Esophagus squamous epithelium (tissue), 5 donors: ENCODE data around the gene KIF6. TPM values are rescaled to one million over a fixed set of nuclear protein-coding genes. Genes with fewer than 3 reads are reported as not detected.

Source experiments
- DNase-seq: peaks from one replicate; lab custom pipeline; 2025; lab: John Stamatoyannopoulos, UW
- H3K27ac ChIP-seq, 4 donors: fragments of 200-600 bp; sonication (generic); one replicate each; pipeline ENCODE4 v1.5.1; 2016 to 2019; ENCODE audit warnings: mild to moderate bottlenecking in 1 of 4
- H3K27me3 ChIP-seq, 4 donors: fragments of 200-600 bp; sonication (generic); 1 replicate in 3 of 4; 2 replicates in 1 of 4; pipeline versions ENCODE4 v1.5.1 to v1.6.0; 2017 to 2021; ENCODE audit warnings: antibody characterized with exemption in 1 of 4
- H3K36me3 ChIP-seq, 3 donors: fragments of 200-600 bp; sonication (generic); one replicate each; pipeline ENCODE4 v1.5.1; 2016 to 2019
- H3K4me1 ChIP-seq, 3 donors: fragments of 200-600 bp; sonication (generic); one replicate each; pipeline ENCODE4 v1.5.1; 2017 to 2019
- H3K4me3 ChIP-seq, 4 donors: fragments of 200-600 bp; sonication (generic); 1 replicate in 3 of 4; 2 replicates in 1 of 4; pipeline ENCODE4 v1.5.1; 2016 to 2019; ENCODE audit warnings: mild to moderate bottlenecking in 2 of 4, moderate library complexity in 1 of 4
- H3K9me3 ChIP-seq, 3 donors: fragments of 200-600 bp; sonication (generic); one replicate each; pipeline ENCODE4 v1.5.1; 2016 to 2019
- CTCF ChIP-seq, 6 experiments: fragments of 450-650 bp in 4 of 6; fragments of 200-600 bp in 2 of 6; sonication (generic) in 2 of 6; IDR thresholded peaks; one replicate each; pipeline ENCODE4 v1.5.1; 2016 to 2019; ENCODE audit warnings: antibody characterized with exemption in 6 of 6, mild to moderate bottlenecking in 4 of 6, moderate library complexity in 4 of 6
- POLR2A ChIP-seq, 4 donors: fragments of 450-650 bp; IDR thresholded peaks; one replicate each; pipeline ENCODE4 v1.6.1; 2017; ENCODE audit warnings: antibody characterized with exemption in 4 of 4, mild to moderate bottlenecking in 4 of 4, moderate library complexity in 3 of 4
- WGBS, 2 donors: methylation state at CpG; one replicate each; pipeline ENCODE4 v1.1.5; 2018; 5-methylcytosine and 5-hydroxymethylcytosine counted together
- intact Hi-C: fragments of 100-400 bp; cut with DNase I; formaldehyde crosslinking; loops from one replicate; pipeline ENCODE4 v1.15.0; 2022
- total RNA-seq, 4 donors: library from RNA; depleted of rRNA; stranded (reverse); fragments of >200 nt; gene quantifications; one replicate each; pipeline ENCODE4 v1.1.0, GENCODE V29; 2016
- donor health status: DM: yes; HTN: yes; CAD: no.

KIF6 gene
- total RNA-seq, 4 donors from 2014 or later = 0.19 TPM; not detected in 3

GRCh38 chr6:39769012-39769411, 43.8 kb upstream of the KIF6 start:
- H3K4me3 ChIP-seq = no peak overlapping the region
- peaks cover 0 to 4% (median 0%) of the 10 kb centered on the region in 4 donors for H3K27me3 ChIP-seq
- H3K27ac ChIP-seq = no peak overlapping the region
- no peaks in the 10 kb centered on the region for H3K36me3 ChIP-seq
- H3K4me1 ChIP-seq = no peaks in the 10 kb centered on the region
- H3K9me3 ChIP-seq = no peaks in the 10 kb centered on the region
- 60 to 75% methylated on average over 5 of the region's 5 CpGs for WGBS, 2 donors
- TF ChIP-seq CTCF (IDR thresholded peaks at IDR 0.05) = no peak
- TF ChIP-seq POLR2A (IDR thresholded peaks at IDR 0.05) = no peak
- intact Hi-C loops = no loop called here
- no peak for DNase-seq

GRCh38 chr6:39765508-39766065, 40.4 kb upstream of the KIF6 start:
- no peak overlapping the region for H3K27ac ChIP-seq
- intact Hi-C loops = no loop called here
- no peak for DNase-seq
- TF ChIP-seq POLR2A (IDR thresholded peaks at IDR 0.05) (no peak), CTCF (IDR thresholded peaks at IDR 0.05) (no peak)
- H3K9me3 ChIP-seq = no peaks in the 10 kb centered on the region
- no peak overlapping the region for H3K4me3 ChIP-seq
- WGBS, 2 donors = 37 to 60% methylated on average over 3 of the region's 3 CpGs
- peaks cover 0 to 4% (median 0%) of the 10 kb centered on the region in 4 donors for H3K27me3 ChIP-seq
- H3K36me3 ChIP-seq = no peaks in the 10 kb centered on the region
- H3K4me1 ChIP-seq = no peaks in the 10 kb centered on the region

- WGBS, 2 donors = 31 to 40% methylated on average over 3 of the region's 3 CpGs
- no peaks in the 10 kb centered on the region for H3K9me3 ChIP-seq
- H3K36me3 ChIP-seq = no peaks in the 10 kb centered on the region
- no peaks in the 10 kb centered on the region for H3K4me1 ChIP-seq
- intact Hi-C loops = no loop called here
- no peak for DNase-seq
- TF ChIP-seq POLR2A (IDR thresholded peaks at IDR 0.05) = no peak
- H3K27me3 ChIP-seq = no peaks in the 10 kb centered on the region
- no peak overlapping the region for H3K4me3 ChIP-seq
- peak overlapping the region in 1 of 4 donors; percentile 26 for H3K27ac ChIP-seq
Measured at GRCh38 chr6:39760226-39760952, 35.2 kb upstream of the KIF6 start.

GRCh38 chr6:39758905-39759605, 33.8 kb upstream of the KIF6 start:
- WGBS, 2 donors = 66 to 78% methylated on average over 2 of the region's 2 CpGs
- intact Hi-C loops = no loop called here

GRCh38 chr6:39756582-39756981, 31.4 kb upstream of the KIF6 start:
- WGBS, 2 donors = 96 to 100% methylated on average over 2 of the region's 2 CpGs
- no peak overlapping the region for H3K4me3 ChIP-seq
- H3K36me3 ChIP-seq = no peaks in the 10 kb centered on the region
- no peak for DNase-seq
- no peaks in the 10 kb centered on the region for H3K9me3 ChIP-seq
- no peak for TF ChIP-seq CTCF (IDR thresholded peaks at IDR 0.05)
- TF ChIP-seq POLR2A (IDR thresholded peaks at IDR 0.05) = no peak
- intact Hi-C loops = no loop called here
- no peak overlapping the region for H3K27ac ChIP-seq
- no peaks in the 10 kb centered on the region for H3K27me3 ChIP-seq
- H3K4me1 ChIP-seq = peaks cover 0 to 14% (median 0%) of the 10 kb centered on the region in 3 donors

More at GRCh38 chr6:39758905-39759605, 33.8 kb upstream of the KIF6 start:
- no peak for DNase-seq
- H3K4me1 ChIP-seq = peaks cover 0 to 6% (median 0%) of the 10 kb centered on the region in 3 donors
- TF ChIP-seq POLR2A (IDR thresholded peaks at IDR 0.05) = no peak
- TF ChIP-seq CTCF (IDR thresholded peaks at IDR 0.05) = no peak
- H3K27me3 ChIP-seq = no peaks in the 10 kb centered on the region
- no peaks in the 10 kb centered on the region for H3K9me3 ChIP-seq
- H3K36me3 ChIP-seq = no peaks in the 10 kb centered on the region
- no peak overlapping the region for H3K27ac ChIP-seq
- H3K4me3 ChIP-seq = no peak overlapping the region
